ENCODE results near the gene CDAN1. TPM values are rescaled to one million over a fixed set of nuclear protein-coding genes. Genes with fewer than 3 reads are reported as not detected.
"Not testable (repeated sequence)": the region's sequence is repeated elsewhere in the genome, so short reads cannot be mapped to it uniquely, and the experiment has no call there.

The CDAN1 gene
- total and polyA plus RNA-seq, 10 of the 15 experiments (the other 5 are each of a cell fraction or from before 2014, with no cell fraction given), result 0.56 to 14.2 (median 6.7) TPM

- ATAC-seq; H3K36me3 ChIP-seq (ENCODE audit: control insufficient read depth in 2 of 2, insufficient read depth in 2 of 2, low read length in 1 of 2); H2AFZ ChIP-seq (ENCODE audit: control insufficient read depth, low read depth, low read length); BruUV-seq (replicated peaks); H3K9me3 ChIP-seq (replicated peaks; ENCODE audit: control insufficient read depth, insufficient read depth, low read length); SMC1A ChIA-PET (ENCODE audit: uncharacterized antibody, unreplicated experiment); intact Hi-C loops (cut with micrococcal nuclease; ENCODE audit: unreplicated experiment); DNase-seq (ENCODE audit: low read depth, low spot score); H3K27me3 ChIP-seq (replicated peaks in 1 of 2; ENCODE audit: control insufficient read depth in 2 of 2, insufficient read depth in 2 of 2, low read length in 1 of 2); FAIRE-seq; in situ Hi-C loops (cut with MboI); H4K20me1 ChIP-seq (ENCODE audit: control insufficient read depth, insufficient read depth); H3K9ac ChIP-seq (ENCODE audit: control insufficient read depth, insufficient read depth, low read length); POLR2A ChIA-PET; H3K4me3 ChIP-seq; H3K4me2 ChIP-seq (ENCODE audit: control insufficient read depth, insufficient read depth); H3K4me1 ChIP-seq (ENCODE audit: control insufficient read depth, insufficient read depth, low read length); H3K27ac ChIP-seq (ENCODE audit: control insufficient read depth, insufficient read depth); RAD21 ChIA-PET (ENCODE audit: unreplicated experiment); H3K79me2 ChIP-seq (ENCODE audit: control insufficient read depth, insufficient read depth, low read length): not testable (repeated sequence)
- 89% methylated on average over 16 of the region's 16 CpGs for WGBS (ENCODE audit: insufficient coverage, insufficient replicate concordance, low lambda C conversion rate, missing lambda C conversion rate)
- CTCF ChIA-PET, result interaction anchor here (0.6 kb wide), 1 partner anchor 115 kb away, joined by 3 read pairs; no protein-coding TSS in a partner anchor
These were observed 27.3 kb upstream of the CDAN1 start for GRCh38 chr15:42764154-42764731.

- H3K27ac ChIP-seq (ENCODE audit: control insufficient read depth, insufficient read depth); in situ Hi-C loops (cut with MboI); H2AFZ ChIP-seq (ENCODE audit: control insufficient read depth, low read depth, low read length); H3K27me3 ChIP-seq (replicated peaks in 1 of 2; ENCODE audit: control insufficient read depth in 2 of 2, insufficient read depth in 2 of 2, low read length in 1 of 2); H3K36me3 ChIP-seq (ENCODE audit: control insufficient read depth in 2 of 2, insufficient read depth in 2 of 2, low read length in 1 of 2); H3K9me3 ChIP-seq (replicated peaks; ENCODE audit: control insufficient read depth, insufficient read depth, low read length); FAIRE-seq; H3K4me3 ChIP-seq; DNase-seq (ENCODE audit: low read depth, low spot score); SMC1A ChIA-PET (ENCODE audit: uncharacterized antibody, unreplicated experiment); intact Hi-C loops (cut with micrococcal nuclease; ENCODE audit: unreplicated experiment); CTCF ChIA-PET; H3K4me1 ChIP-seq (ENCODE audit: control insufficient read depth, insufficient read depth, low read length); ATAC-seq; RAD21 ChIA-PET (ENCODE audit: unreplicated experiment); H4K20me1 ChIP-seq (ENCODE audit: control insufficient read depth, insufficient read depth); POLR2A ChIA-PET; H3K4me2 ChIP-seq (ENCODE audit: control insufficient read depth, insufficient read depth); BruUV-seq (replicated peaks); H3K79me2 ChIP-seq (ENCODE audit: control insufficient read depth, insufficient read depth, low read length); H3K9ac ChIP-seq (ENCODE audit: control insufficient read depth, insufficient read depth, low read length): not testable (repeated sequence)
- 47% methylated on average over 2 of the region's 2 CpGs for WGBS (ENCODE audit: insufficient coverage, insufficient replicate concordance, low lambda C conversion rate, missing lambda C conversion rate)
These were observed 24.9 kb upstream of the CDAN1 start for GRCh38 chr15:42761813-42762212.

Measured in GM12878 (cell line).